Choroid plexus epithelial cell (primary cell): ENCODE data around the gene PDE8B.
"Not testable (repeated sequence)": the region's sequence is repeated elsewhere in the genome, so short reads cannot be mapped to it uniquely, and the experiment has no call there.

ENCODE experiments used
- DNase-seq: peaks from one replicate; pipeline ENCODE4 v3.0.0-alpha.2; 2010; ENCODE audit warnings: low read depth
- H3K4me3 ChIP-seq: 2 replicates; pipeline ENCODE4 v1.5.1; 2011; ENCODE audit warnings: low read depth, mild to moderate bottlenecking, control low read depth, low read length, moderate library complexity
- CTCF ChIP-seq: conservative IDR thresholded peaks from 2 replicates; pipeline ENCODE4 v1.5.1; 2011; ENCODE audit warnings: low read depth, mild to moderate bottlenecking, control low read depth, inconsistent platforms, low read length, moderate library complexity

The PDE8B gene

GRCh38 chr5:77380636-77381035 is 170.2 kb downstream of the PDE8B start:
- TF ChIP-seq CTCF = no peak
- H3K4me3 ChIP-seq = no peak overlapping the region
- DNase-seq = no peak

DNA sequence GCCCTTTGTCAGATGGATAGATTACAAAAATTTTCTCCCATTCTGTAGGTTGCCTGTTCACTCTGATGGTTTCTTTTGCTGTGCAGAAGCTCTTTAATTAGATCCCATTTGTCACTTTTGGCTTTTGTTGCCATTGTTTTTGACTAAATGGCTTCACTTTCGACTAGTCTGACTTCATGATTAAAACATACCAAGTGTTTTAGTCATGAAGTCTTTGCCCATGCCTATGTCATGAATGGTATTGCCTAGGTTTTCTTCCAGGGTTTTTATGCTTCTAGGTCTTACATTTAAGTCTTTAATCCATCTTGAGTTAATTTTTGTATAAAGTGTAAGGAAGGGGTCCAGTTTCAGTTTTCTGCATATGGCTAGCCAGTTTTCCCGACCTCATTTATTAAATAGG is 172.9 kb downstream of the PDE8B start:
- H3K4me3 ChIP-seq, DNase-seq: not testable (repeated sequence)

GRCh38 chr5:77386340-77386739 is 175.9 kb downstream of the PDE8B start:
- not testable (repeated sequence) for DNase-seq, H3K4me3 ChIP-seq

GRCh38 chr5:77389746-77390145 is 179.3 kb downstream of the PDE8B start:
- TF ChIP-seq CTCF = no peak
- no peak for DNase-seq

GRCh38 chr5:77390221-77390620 is 179.7 kb downstream of the PDE8B start:
- DNase-seq = no peak
- H3K4me3 ChIP-seq = no peak overlapping the region
- no peak for TF ChIP-seq CTCF

More at GRCh38 chr5:77389746-77390145, 179.3 kb downstream of the PDE8B start:
- no peak overlapping the region for H3K4me3 ChIP-seq

GRCh38 chr5:77390795-77391194 is 180.3 kb downstream of the PDE8B start:
- H3K4me3 ChIP-seq = no peak overlapping the region
- DNase-seq = peak; percentile 72
- no peak for TF ChIP-seq CTCF

DNA sequence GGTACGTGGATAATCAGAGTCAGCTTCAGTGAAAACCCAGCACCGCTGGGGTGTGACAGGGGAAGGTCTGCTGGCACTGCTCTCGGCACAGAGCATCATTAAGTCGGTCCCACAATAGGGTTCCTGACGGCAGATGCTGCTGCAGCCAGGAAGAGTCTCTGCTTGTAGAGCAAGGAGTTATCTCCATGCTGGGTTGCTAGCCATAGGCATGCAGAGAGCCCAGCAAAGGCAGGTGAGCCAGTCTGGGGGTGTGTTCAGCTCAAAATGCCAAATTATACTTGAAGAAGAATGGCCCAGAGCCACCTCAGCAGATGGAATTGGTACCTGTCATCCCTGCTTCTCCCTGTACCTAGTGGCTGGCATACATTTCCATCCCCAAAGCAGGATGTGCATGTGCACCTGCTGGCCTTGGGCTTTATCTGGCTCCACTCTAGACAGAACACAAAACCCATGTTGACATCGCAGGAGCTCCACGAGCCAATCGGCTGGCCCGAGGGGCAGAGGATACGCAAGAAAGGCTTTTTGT is 180.8 kb downstream of the PDE8B start:
- DNase-seq = no peak
- no peak overlapping the region for H3K4me3 ChIP-seq
- TF ChIP-seq CTCF = no peak

- H3K4me3 ChIP-seq = no peak overlapping the region
- no peak for DNase-seq
- TF ChIP-seq CTCF = no peak
Observed at GRCh38 chr5:77394064-77394715, 183.7 kb downstream of the PDE8B start.
